Tibial artery (tissue), 4 donors: ENCODE measurements around the gene IL1RN.
A peak's percentile ranks its signal among the peaks of the same experiment; 100 is the strongest.

Source experiments
- DNase-seq, 2 donors: peaks; one replicate each; pipeline ENCODE4 v3.0.0-alpha.2; 2019
- H3K27ac ChIP-seq, 2 donors: fragments of 200-600 bp; sonication (generic) in 1 of 2; 1 replicate in 1 of 2; 2 replicates in 1 of 2; pipeline ENCODE4 v1.5.1; 2018 to 2019; ENCODE audit warnings: mild to moderate bottlenecking in 1 of 2
- H3K27me3 ChIP-seq, 2 donors: fragments of 200-600 bp; sonication (generic) in 1 of 2; one replicate each; pipeline versions ENCODE4 v1.5.1 to v1.6.0; 2016 to 2019
- H3K36me3 ChIP-seq, 3 donors: fragments of 200-600 bp; sonication (generic) in 2 of 3; one replicate each; pipeline ENCODE4 v1.5.1; 2016 to 2019; ENCODE audit warnings: mild to moderate bottlenecking in 2 of 3
- H3K4me1 ChIP-seq, 4 donors: fragments of 200-600 bp; sonication (generic) in 2 of 4; 1 replicate in 3 of 4; 2 replicates in 1 of 4; pipeline ENCODE4 v1.5.1; 2016 to 2019
- H3K4me3 ChIP-seq, 2 donors: fragments of 200-600 bp; sonication (generic) in 1 of 2; 1 replicate in 1 of 2; 2 replicates in 1 of 2; pipeline ENCODE4 v1.5.1; 2018 to 2019; ENCODE audit warnings: mild to moderate bottlenecking in 2 of 2
- H3K9me3 ChIP-seq, 3 donors: fragments of 200-600 bp; sonication (generic) in 1 of 3; one replicate each; pipeline ENCODE4 v1.5.1; 2016 to 2019
- CTCF ChIP-seq, 2 experiments: fragments of 200-600 bp in 1 of 2; fragments of 450-650 bp in 1 of 2; IDR thresholded peaks; one replicate each; pipeline ENCODE4 v1.5.1; 2017 to 2019; ENCODE audit warnings: antibody characterized with exemption in 2 of 2, mild to moderate bottlenecking in 1 of 2, moderate library complexity in 1 of 2
- intact Hi-C: fragments of 100-400 bp; cut with DNase I; formaldehyde crosslinking; loops from one replicate; pipeline ENCODE4 v1.15.0; 2023; ENCODE audit warnings: low total_unique reads

Gene IL1RN

GRCh38 chr2:113166187-113166645 is 38.8 kb downstream of the IL1RN start:
- no peak for DNase-seq
- Histone ChIP-seq H3K4me3 (no peak overlapping the region), H3K27ac (no peak overlapping the region), H3K4me1 (no peaks in the 10 kb centered on the region), H3K9me3 (no peaks in the 10 kb centered on the region), H3K27me3 (no peaks in the 10 kb centered on the region), H3K36me3 (no peaks in the 10 kb centered on the region)
- intact Hi-C loops, result no loop called here
- TF ChIP-seq CTCF (IDR thresholded peaks at IDR 0.05), result no peak

GRCh38 chr2:113167115-113167932 is 39.9 kb downstream of the IL1RN start:
- peak in 1 of 2 donors; percentile 62 for DNase-seq
- Histone ChIP-seq H3K27me3 (no peaks in the 10 kb centered on the region), H3K4me1 (no peaks in the 10 kb centered on the region), H3K9me3 (no peaks in the 10 kb centered on the region), H3K27ac (no peak overlapping the region), H3K4me3 (no peak overlapping the region), H3K36me3 (no peaks in the 10 kb centered on the region)
- TF ChIP-seq CTCF (IDR thresholded peaks at IDR 0.05), result no peak
- intact Hi-C loops, result no loop called here

- Histone ChIP-seq H3K4me3 (no peak overlapping the region), H3K9me3 (no peaks in the 10 kb centered on the region), H3K36me3 (no peaks in the 10 kb centered on the region), H3K27me3 (no peaks in the 10 kb centered on the region), H3K27ac (no peak overlapping the region), H3K4me1 (no peaks in the 10 kb centered on the region)
- DNase-seq, result peak in 1 of 2 donors; percentile 19
- intact Hi-C loops, result no loop called here
- no peak for TF ChIP-seq CTCF (IDR thresholded peaks at IDR 0.05)
These were observed 40.6 kb downstream of the IL1RN start for GRCh38 chr2:113167962-113168340.

GRCh38 chr2:113169002-113169530 is 41.7 kb downstream of the IL1RN start:
- Histone ChIP-seq H3K27ac (no peak overlapping the region), H3K4me1 (no peaks in the 10 kb centered on the region), H3K27me3 (no peaks in the 10 kb centered on the region), H3K36me3 (no peaks in the 10 kb centered on the region), H3K9me3 (no peaks in the 10 kb centered on the region), H3K4me3 (no peak overlapping the region)
- DNase-seq, result no peak
- no peak for TF ChIP-seq CTCF (IDR thresholded peaks at IDR 0.05)
- intact Hi-C loops, result no loop called here

GRCh38 chr2:113169586-113169985 is 42.2 kb downstream of the IL1RN start:
- Histone ChIP-seq H3K9me3 (no peaks in the 10 kb centered on the region), H3K27me3 (no peaks in the 10 kb centered on the region), H3K36me3 (no peaks in the 10 kb centered on the region), H3K27ac (no peak overlapping the region), H3K4me1 (no peaks in the 10 kb centered on the region), H3K4me3 (no peak overlapping the region)
- DNase-seq, result peak in 1 of 2 donors; percentile 17
- TF ChIP-seq CTCF (IDR thresholded peaks at IDR 0.05), result no peak
- intact Hi-C loops, result no loop called here
